Measurements from ENCODE around the gene PRSS22. TPM values are rescaled to one million over a fixed set of nuclear protein-coding genes. Genes with fewer than 3 reads are reported as not detected.

PRSS22 gene
- total and polyA plus RNA-seq, 10 of the 15 experiments (the other 5 are each of a cell fraction or from before 2014, with no cell fraction given), result not detected

DNA sequence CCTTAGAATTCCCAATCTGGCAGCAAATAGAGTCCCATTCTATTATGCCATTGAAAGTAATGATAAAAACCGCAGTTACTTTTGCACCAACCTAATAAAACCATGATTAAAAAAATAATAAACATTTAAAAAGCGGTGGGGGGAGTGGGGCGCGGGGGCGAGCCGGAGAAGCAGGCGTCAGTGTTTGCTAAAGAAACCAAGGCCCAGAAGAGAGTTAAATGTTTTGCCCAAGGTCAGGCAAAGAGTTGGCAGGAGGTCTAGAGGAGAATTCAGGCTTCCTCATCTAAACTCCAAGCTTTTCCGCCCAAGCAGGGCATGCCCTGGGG, 9.7 kb upstream of the PRSS22 start (continued):
- TF ChIP-seq, protein P1, sequence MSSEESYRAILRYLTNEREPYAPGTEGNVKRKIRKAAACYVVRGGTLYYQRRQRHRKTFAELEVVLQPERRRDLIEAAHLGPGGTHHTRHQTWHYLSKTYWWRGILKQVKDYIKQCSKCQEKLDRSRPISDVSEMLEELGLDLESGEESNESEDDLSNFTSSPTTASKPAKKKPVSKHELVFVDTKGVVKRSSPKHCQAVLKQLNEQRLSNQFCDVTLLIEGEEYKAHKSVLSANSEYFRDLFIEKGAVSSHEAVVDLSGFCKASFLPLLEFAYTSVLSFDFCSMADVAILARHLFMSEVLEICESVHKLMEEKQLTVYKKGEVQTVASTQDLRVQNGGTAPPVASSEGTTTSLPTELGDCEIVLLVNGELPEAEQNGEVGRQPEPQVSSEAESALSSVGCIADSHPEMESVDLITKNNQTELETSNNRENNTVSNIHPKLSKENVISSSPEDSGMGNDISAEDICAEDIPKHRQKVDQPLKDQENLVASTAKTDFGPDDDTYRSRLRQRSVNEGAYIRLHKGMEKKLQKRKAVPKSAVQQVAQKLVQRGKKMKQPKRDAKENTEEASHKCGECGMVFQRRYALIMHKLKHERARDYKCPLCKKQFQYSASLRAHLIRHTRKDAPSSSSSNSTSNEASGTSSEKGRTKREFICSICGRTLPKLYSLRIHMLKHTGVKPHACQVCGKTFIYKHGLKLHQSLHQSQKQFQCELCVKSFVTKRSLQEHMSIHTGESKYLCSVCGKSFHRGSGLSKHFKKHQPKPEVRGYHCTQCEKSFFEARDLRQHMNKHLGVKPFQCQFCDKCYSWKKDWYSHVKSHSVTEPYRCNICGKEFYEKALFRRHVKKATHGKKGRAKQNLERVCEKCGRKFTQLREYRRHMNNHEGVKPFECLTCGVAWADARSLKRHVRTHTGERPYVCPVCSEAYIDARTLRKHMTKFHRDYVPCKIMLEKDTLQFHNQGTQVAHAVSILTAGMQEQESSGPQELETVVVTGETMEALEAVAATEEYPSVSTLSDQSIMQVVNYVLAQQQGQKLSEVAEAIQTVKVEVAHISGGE (CRISPR knock-in tag; IDR thresholded peaks at IDR 0.05), result no peak
- TF ChIP-seq ZNF384 (IDR thresholded peaks at IDR 0.05; ENCODE audit: borderline replicate concordance, low read depth, low read length) (no peak), FOXM1 (IDR thresholded peaks at IDR 0.05; ENCODE audit: low read depth, low read length) (no peak)

DNA sequence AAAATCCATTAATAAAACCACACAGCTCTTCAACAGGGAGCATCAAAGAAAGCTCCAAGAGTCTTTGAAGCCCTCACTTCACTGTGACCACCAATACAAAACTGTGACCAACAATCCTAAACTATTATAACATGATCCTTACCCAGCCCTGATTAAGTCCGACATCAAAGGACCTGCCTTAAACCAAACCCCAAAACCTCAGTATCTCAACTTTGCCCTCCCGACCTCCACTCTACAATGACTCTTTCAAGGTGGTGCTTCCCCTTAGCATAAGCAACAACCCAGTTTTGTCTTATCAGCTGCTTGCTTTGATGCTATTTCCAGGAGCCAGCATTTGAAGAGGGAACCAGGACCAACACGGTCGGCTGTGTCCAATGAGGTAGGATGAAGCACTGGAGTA, 8.5 kb upstream of the PRSS22 start:
- intact Hi-C loops (cut with micrococcal nuclease; ENCODE audit: unreplicated experiment) (loop anchor here (10.0 kb wide), 1 partner anchor 142 kb away; the partner anchor contains the start of gene PRSS27), in situ Hi-C loops (cut with MboI) (no loop called here)
- Histone ChIP-seq H3K79me2 (ENCODE audit: control insufficient read depth, insufficient read depth, low read length) (no peaks in the 10 kb centered on the region), H2AFZ (ENCODE audit: control insufficient read depth, low read depth, low read length) (no peak overlapping the region), H3K4me1 (ENCODE audit: control insufficient read depth, insufficient read depth, low read length) (peaks cover 4% of the 10 kb centered on the region), H3K4me3 (no peak overlapping the region), H4K20me1 (ENCODE audit: control insufficient read depth, insufficient read depth) (no peaks in the 10 kb centered on the region), H3K9me3 (replicated peaks; ENCODE audit: control insufficient read depth, insufficient read depth, low read length) (no peaks in the 10 kb centered on the region), H3K27ac (ENCODE audit: control insufficient read depth, insufficient read depth) (no peak overlapping the region), H3K9ac (ENCODE audit: control insufficient read depth, insufficient read depth, low read length) (no peak overlapping the region), H3K27me3 (replicated peaks in 1 of 2; ENCODE audit: control insufficient read depth in 2 of 2, insufficient read depth in 2 of 2, low read length in 1 of 2) (no peaks in the 10 kb centered on the region; a peak in 1 of 4 replicates), H3K36me3 (ENCODE audit: control insufficient read depth in 2 of 2, insufficient read depth in 2 of 2, low read length in 1 of 2) (no peaks in the 10 kb centered on the region), H3K4me2 (ENCODE audit: control insufficient read depth, insufficient read depth) (no peak overlapping the region)
- POLR2A ChIA-PET, result no interaction called here
- BruUV-seq (replicated peaks), result no TSS peak
- WGBS (ENCODE audit: insufficient coverage, insufficient replicate concordance, low lambda C conversion rate, missing lambda C conversion rate), result 91% methylated on average over 4 of the region's 4 CpGs
- no peak for DNase-seq (ENCODE audit: low read depth, low spot score)
- no peak for FAIRE-seq
- SMC1A ChIA-PET (ENCODE audit: uncharacterized antibody, unreplicated experiment), result interaction anchor here (1.0 kb wide), 1 partner anchor 8 kb away, joined by 3 read pairs; no protein-coding TSS in a partner anchor
- CTCF ChIA-PET, result interaction anchor here (1.5 kb wide), 1 partner anchor 27 kb away, joined by 3 read pairs; no protein-coding TSS in a partner anchor
- no peak for ATAC-seq
- RAD21 ChIA-PET (ENCODE audit: unreplicated experiment), result interaction anchor here (1.4 kb wide), 1 partner anchor 43 kb away, joined by 3 read pairs; no protein-coding TSS in a partner anchor
- TF ChIP-seq CBFB (IDR thresholded peaks at IDR 0.05; ENCODE audit: low read depth) (no peak), SMC3 (IDR thresholded peaks at IDR 0.05; ENCODE audit: borderline replicate concordance, low read length) (no peak), ZNF207 (IDR thresholded peaks at IDR 0.05; ENCODE audit: borderline replicate concordance) (no peak), SRF (IDR thresholded peaks at IDR 0.05; ENCODE audit: low read depth in 2 of 2, low read length in 2 of 2) (no peak), FOXK2 (IDR thresholded peaks at IDR 0.05) (no peak), BHLHE40 (IDR thresholded peaks at IDR 0.05; ENCODE audit: borderline replicate concordance in 1 of 2, low read depth in 2 of 2, low read length in 1 of 2) (no peak), CREM (IDR thresholded peaks at IDR 0.05; ENCODE audit: low read depth) (no peak), JUND (IDR thresholded peaks at IDR 0.05; ENCODE audit: low read depth, low read length) (no peak), SREBF1 (IDR thresholded peaks at IDR 0.05; ENCODE audit: low read length) (no peak), SPI1 (IDR thresholded peaks at IDR 0.05; ENCODE audit: borderline replicate concordance, insufficient read depth, low read depth, low read length) (no peak), JUNB (IDR thresholded peaks at IDR 0.05) (no peak), EED (IDR thresholded peaks at IDR 0.05; ENCODE audit: low read depth) (no peak), FOS (IDR thresholded peaks at IDR 0.05; ENCODE audit: borderline replicate concordance, extremely low read depth, insufficient read length) (no peak), EGR1 (IDR thresholded peaks at IDR 0.05; ENCODE audit: borderline replicate concordance in 1 of 2, low read depth in 2 of 2, low read length in 2 of 2) (no peak)
- TF ChIP-seq, protein P2, sequence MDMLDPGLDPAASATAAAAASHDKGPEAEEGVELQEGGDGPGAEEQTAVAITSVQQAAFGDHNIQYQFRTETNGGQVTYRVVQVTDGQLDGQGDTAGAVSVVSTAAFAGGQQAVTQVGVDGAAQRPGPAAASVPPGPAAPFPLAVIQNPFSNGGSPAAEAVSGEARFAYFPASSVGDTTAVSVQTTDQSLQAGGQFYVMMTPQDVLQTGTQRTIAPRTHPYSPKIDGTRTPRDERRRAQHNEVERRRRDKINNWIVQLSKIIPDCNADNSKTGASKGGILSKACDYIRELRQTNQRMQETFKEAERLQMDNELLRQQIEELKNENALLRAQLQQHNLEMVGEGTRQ (IDR thresholded peaks at IDR 0.05; ENCODE audit: borderline replicate concordance, low read depth, low read length), result no peak
- TF ChIP-seq, protein P3, sequence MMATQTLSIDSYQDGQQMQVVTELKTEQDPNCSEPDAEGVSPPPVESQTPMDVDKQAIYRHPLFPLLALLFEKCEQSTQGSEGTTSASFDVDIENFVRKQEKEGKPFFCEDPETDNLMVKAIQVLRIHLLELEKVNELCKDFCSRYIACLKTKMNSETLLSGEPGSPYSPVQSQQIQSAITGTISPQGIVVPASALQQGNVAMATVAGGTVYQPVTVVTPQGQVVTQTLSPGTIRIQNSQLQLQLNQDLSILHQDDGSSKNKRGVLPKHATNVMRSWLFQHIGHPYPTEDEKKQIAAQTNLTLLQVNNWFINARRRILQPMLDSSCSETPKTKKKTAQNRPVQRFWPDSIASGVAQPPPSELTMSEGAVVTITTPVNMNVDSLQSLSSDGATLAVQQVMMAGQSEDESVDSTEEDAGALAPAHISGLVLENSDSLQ (IDR thresholded peaks at IDR 0.05), result no peak

Data from GM12878 (cell line).